Neural cell (in vitro differentiated cells): ENCODE results near the gene CYP27A1. TPM values are rescaled to one million over a fixed set of nuclear protein-coding genes. Genes with fewer than 3 reads are reported as not detected.

Experiments
- H2AFZ ChIP-seq: fragments of 200-600, 300-800 bp; sonication (generic), shearing (Covaris generic); 2 replicates; pipeline ENCODE4 v1.6.0; 2014; ENCODE audit warnings: low read depth, mild to moderate bottlenecking, antibody characterized with exemption, low read length, moderate library complexity
- H3F3A ChIP-seq: fragments of 200-600 bp; shearing (Covaris generic); 2 replicates; pipeline ENCODE4 v1.6.1; 2016; ENCODE audit warnings: mild to moderate bottlenecking, moderate library complexity, mixed read lengths, antibody characterized with exemption, low read length; ENCODE audit not compliant: insufficient read depth, poor library complexity, severe bottlenecking
- H3K27ac ChIP-seq: fragments of 200-600, 300-800 bp; sonication (generic), shearing (Covaris generic); 2 replicates; pipeline ENCODE4 v1.5.1; 2014; ENCODE audit warnings: mild to moderate bottlenecking, low read length, moderate library complexity
- H3K27me3 ChIP-seq: fragments of 300-800, 200-600 bp; sonication (generic), shearing (Covaris generic); 2 replicates; pipeline ENCODE4 v1.6.0; 2014; ENCODE audit warnings: mild to moderate bottlenecking, low read depth, low read length, moderate library complexity; ENCODE audit not compliant: insufficient read depth
- H3K36me3 ChIP-seq: fragments of 300-800, 200-600 bp; sonication (generic), shearing (Covaris generic); 2 replicates; pipeline ENCODE4 v1.5.1; 2014; ENCODE audit warnings: mild to moderate bottlenecking, antibody characterized with exemption, low read length, moderate library complexity; ENCODE audit not compliant: insufficient read depth
- H3K4me2 ChIP-seq: fragments of 300-800, 200-600 bp; sonication (generic), shearing (Covaris generic); 2 replicates; pipeline ENCODE4 v1.6.0; 2014; ENCODE audit warnings: mild to moderate bottlenecking, low read length
- H3K4me3 ChIP-seq: fragments of 300-800, 200-600 bp; sonication (generic), shearing (Covaris generic); 2 replicates; pipeline ENCODE4 v1.5.1; 2014; ENCODE audit warnings: mild to moderate bottlenecking, low read length, moderate library complexity
- H3K79me2 ChIP-seq: fragments of 200-600 bp; shearing (Covaris generic); replicated peaks from 2 replicates; pipeline ENCODE4 v1.6.0; 2014; ENCODE audit warnings: mild to moderate bottlenecking, low read length, moderate library complexity; ENCODE audit not compliant: insufficient read depth
- H3K9ac ChIP-seq: fragments of 300-800, 200-600 bp; sonication (generic), shearing (Covaris generic); 2 replicates; pipeline ENCODE4 v1.6.1; 2016; ENCODE audit warnings: mild to moderate bottlenecking, low read length, mixed read lengths
- H3K9me2 ChIP-seq: fragments of 200-600 bp; shearing (Covaris generic); 2 replicates; pipeline ENCODE4 v1.6.1; 2016; ENCODE audit warnings: mild to moderate bottlenecking, low read length, mixed read lengths; ENCODE audit not compliant: insufficient read depth
- H3K9me3 ChIP-seq: fragments of 200-600, 300-800 bp; sonication (generic), shearing (Covaris generic); 2 replicates; pipeline ENCODE4 v1.6.1; 2016; ENCODE audit warnings: mild to moderate bottlenecking, mixed run types, low read length, moderate library complexity, mixed read lengths
- H4K20me1 ChIP-seq: fragments of 200-600 bp; shearing (Covaris generic); 2 replicates; pipeline ENCODE4 v1.6.1; 2016; ENCODE audit warnings: mild to moderate bottlenecking, mixed run types; ENCODE audit not compliant: insufficient read depth
- CTCF ChIP-seq: fragments of 450-650 bp; IDR thresholded peaks from 2 replicates; pipeline ENCODE4 v1.5.1; 2014; ENCODE audit warnings: antibody characterized with exemption, mild to moderate bottlenecking, moderate library complexity; ENCODE audit not compliant: poor library complexity, severe bottlenecking
- EP300 ChIP-seq: fragments of 450-650 bp; conservative IDR thresholded peaks from 2 replicates; pipeline ENCODE4 v1.6.1; 2014; ENCODE audit warnings: antibody characterized with exemption, mild to moderate bottlenecking, moderate library complexity; ENCODE audit not compliant: poor library complexity, severe bottlenecking
- EZH2 ChIP-seq: fragments of 200-600, 300-800 bp; shearing (Covaris generic), sonication (generic); IDR thresholded peaks from 2 replicates; pipeline ENCODE4 v1.6.1; 2014; ENCODE audit warnings: antibody characterized with exemption, low read length, borderline replicate concordance, mild to moderate bottlenecking; ENCODE audit not compliant: insufficient read depth, poor library complexity, severe bottlenecking
- MXI1 ChIP-seq: fragments of 450-650 bp; conservative IDR thresholded peaks from 2 replicates; pipeline ENCODE4 v1.6.1; 2014; ENCODE audit warnings: antibody characterized with exemption, mild to moderate bottlenecking; ENCODE audit not compliant: poor library complexity, severe bottlenecking
- POLR2AphosphoS5 ChIP-seq: IDR thresholded peaks from 2 replicates; pipeline ENCODE4 v1.6.1; 2012
- RAD21 ChIP-seq: fragments of 450-650 bp; conservative IDR thresholded peaks from 2 replicates; pipeline ENCODE4 v1.6.1; 2014; ENCODE audit warnings: antibody characterized with exemption, mild to moderate bottlenecking, moderate library complexity
- REST ChIP-seq: IDR thresholded peaks from 2 replicates; pipeline ENCODE4 v1.6.1; 2012; ENCODE audit warnings: borderline replicate concordance
- SMC3 ChIP-seq: fragments of 450-650 bp; conservative IDR thresholded peaks from 2 replicates; pipeline ENCODE4 v1.6.1; 2014; ENCODE audit warnings: antibody characterized with exemption, mild to moderate bottlenecking, moderate library complexity; ENCODE audit not compliant: poor library complexity
- TAF1 ChIP-seq: IDR thresholded peaks from 2 replicates; pipeline ENCODE4 v1.6.1; 2012; ENCODE audit warnings: low read depth
- polyA plus RNA-seq: library from polyadenylated mRNA; depleted of rRNA; stranded (reverse); fragments of >200 nt; gene quantifications from 2 replicates; pipeline ENCODE4 v1.2.3, GENCODE V29; 2014

CYP27A1 gene
- polyA plus RNA-seq, 1 donor from 2014 or later, result not detected

- Histone ChIP-seq H3K4me2 (no peak overlapping the region), H4K20me1 (no peaks in the 10 kb centered on the region), H3K4me3 (no peak overlapping the region), H3K27ac (no peak overlapping the region), H3K9me3 (no peaks in the 10 kb centered on the region), H3K9ac (no peak overlapping the region), H2AFZ (no peak overlapping the region), H3K36me3 (no peaks in the 10 kb centered on the region), H3K9me2 (no peaks in the 10 kb centered on the region), H3K27me3 (peaks cover 81% of the 10 kb centered on the region), H3K79me2 (no peaks in the 10 kb centered on the region), H3F3A (no peaks in the 10 kb centered on the region)
- TF ChIP-seq RAD21, result no peak
- TF ChIP-seq MXI1, result no peak
- no peak for TF ChIP-seq POLR2AphosphoS5
- TF ChIP-seq EZH2, result no peak
- TF ChIP-seq TAF1, result no peak
- no peak for TF ChIP-seq EP300
- TF ChIP-seq CTCF, result no peak
- no peak for TF ChIP-seq SMC3
- no peak for TF ChIP-seq REST
These were observed 72.9 kb downstream of the CYP27A1 start for GRCh38 chr2:218854860-218855259.

GRCh38 chr2:218855305-218856166 is 73.6 kb downstream of the CYP27A1 start:
- Histone ChIP-seq H3K9me2 (no peaks in the 10 kb centered on the region), H3K27ac (no peak overlapping the region), H2AFZ (no peak overlapping the region), H3K4me2 (no peak overlapping the region), H4K20me1 (no peaks in the 10 kb centered on the region), H3K36me3 (no peaks in the 10 kb centered on the region), H3F3A (no peaks in the 10 kb centered on the region), H3K4me3 (no peak overlapping the region), H3K27me3 (peaks cover 88% of the 10 kb centered on the region), H3K9ac (no peak overlapping the region), H3K9me3 (no peaks in the 10 kb centered on the region), H3K79me2 (no peaks in the 10 kb centered on the region)
- no peak for TF ChIP-seq MXI1
